Astrocyte (in vitro differentiated cells and primary cell): ENCODE measurements around the gene LASP1.

Experiments
- EZH2 ChIP-seq: IDR thresholded peaks from 2 replicates; pipeline ENCODE4 v1.6.1; 2012; ENCODE audit warnings: mild to moderate bottlenecking, low read length, inconsistent platforms; ENCODE audit not compliant: insufficient read depth
- TF ChIP-seq, protein P1 (sequence below): IDR thresholded peaks from 2 replicates; pipeline ENCODE4 v1.5.1; 2011; ENCODE audit warnings: low read depth, mild to moderate bottlenecking, inconsistent platforms, low read length, moderate library complexity; ENCODE audit not compliant: insufficient read depth

DNA sequence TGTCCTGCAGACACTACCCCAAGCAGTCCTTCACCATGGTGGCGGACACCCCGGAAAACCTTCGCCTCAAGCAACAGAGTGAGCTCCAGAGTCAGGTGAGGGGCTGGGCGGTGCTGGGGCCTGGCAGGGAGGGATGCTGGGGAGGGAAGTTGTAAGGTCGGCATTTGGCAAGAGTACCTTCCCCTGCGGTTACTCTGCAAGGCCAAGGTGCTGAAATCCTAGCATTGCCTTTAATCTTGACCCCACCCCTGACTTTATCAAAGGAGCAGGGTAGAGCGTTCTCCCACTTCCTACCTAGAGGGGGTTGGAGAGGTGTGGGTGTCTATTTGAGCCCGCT, 20.5 kb downstream of the LASP1 start:
- TF ChIP-seq, protein P1, sequence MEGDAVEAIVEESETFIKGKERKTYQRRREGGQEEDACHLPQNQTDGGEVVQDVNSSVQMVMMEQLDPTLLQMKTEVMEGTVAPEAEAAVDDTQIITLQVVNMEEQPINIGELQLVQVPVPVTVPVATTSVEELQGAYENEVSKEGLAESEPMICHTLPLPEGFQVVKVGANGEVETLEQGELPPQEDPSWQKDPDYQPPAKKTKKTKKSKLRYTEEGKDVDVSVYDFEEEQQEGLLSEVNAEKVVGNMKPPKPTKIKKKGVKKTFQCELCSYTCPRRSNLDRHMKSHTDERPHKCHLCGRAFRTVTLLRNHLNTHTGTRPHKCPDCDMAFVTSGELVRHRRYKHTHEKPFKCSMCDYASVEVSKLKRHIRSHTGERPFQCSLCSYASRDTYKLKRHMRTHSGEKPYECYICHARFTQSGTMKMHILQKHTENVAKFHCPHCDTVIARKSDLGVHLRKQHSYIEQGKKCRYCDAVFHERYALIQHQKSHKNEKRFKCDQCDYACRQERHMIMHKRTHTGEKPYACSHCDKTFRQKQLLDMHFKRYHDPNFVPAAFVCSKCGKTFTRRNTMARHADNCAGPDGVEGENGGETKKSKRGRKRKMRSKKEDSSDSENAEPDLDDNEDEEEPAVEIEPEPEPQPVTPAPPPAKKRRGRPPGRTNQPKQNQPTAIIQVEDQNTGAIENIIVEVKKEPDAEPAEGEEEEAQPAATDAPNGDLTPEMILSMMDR, result no peak
- no peak for TF ChIP-seq EZH2
